Measurements from ENCODE around the gene BAK1.
"Not testable (repeated sequence)": the region's sequence is repeated elsewhere in the genome, so short reads cannot be mapped to it uniquely, and the experiment has no call there.

The BAK1 gene

GRCh38 chr6:33549896-33550295 lies 30.2 kb downstream of the BAK1 start:
- Histone ChIP-seq H3K27ac (ENCODE audit: low read depth, low read length) (no peak overlapping the region), H3K27me3 (ENCODE audit: insufficient read depth, low read length) (no peaks in the 10 kb centered on the region), H3K79me2 (ENCODE audit: control insufficient read depth, insufficient read depth, low read length, unreplicated experiment) (no peaks in the 10 kb centered on the region), H2AFZ (ENCODE audit: low read length, unreplicated experiment) (no peak overlapping the region), H3K4me3 (ENCODE audit: low read depth, low read length) (no peak overlapping the region), H3K36me3 (ENCODE audit: insufficient read depth, low read length) (no peaks in the 10 kb centered on the region), H3K4me1 (ENCODE audit: control insufficient read depth, insufficient read depth, low read length, unreplicated experiment) (no peaks in the 10 kb centered on the region)

GRCh38 chr6:33549196-33549595 lies 30.9 kb downstream of the BAK1 start:
- Histone ChIP-seq H3K79me2 (ENCODE audit: control insufficient read depth, insufficient read depth, low read length, unreplicated experiment) (no peaks in the 10 kb centered on the region), H3K4me1 (ENCODE audit: control insufficient read depth, insufficient read depth, low read length, unreplicated experiment) (no peaks in the 10 kb centered on the region), H3K4me3 (ENCODE audit: low read depth, low read length) (no peak overlapping the region), H2AFZ (ENCODE audit: low read length, unreplicated experiment) (no peak overlapping the region), H3K27ac (ENCODE audit: low read depth, low read length) (no peak overlapping the region), H3K27me3 (ENCODE audit: insufficient read depth, low read length) (no peaks in the 10 kb centered on the region), H3K36me3 (ENCODE audit: insufficient read depth, low read length) (no peaks in the 10 kb centered on the region)

GRCh38 chr6:33547499-33547898 lies 32.6 kb downstream of the BAK1 start:
- Histone ChIP-seq H3K4me3 (ENCODE audit: low read depth, low read length) (no peak overlapping the region), H2AFZ (ENCODE audit: low read length, unreplicated experiment) (no peak overlapping the region), H3K27me3 (ENCODE audit: insufficient read depth, low read length) (no peaks in the 10 kb centered on the region), H3K79me2 (ENCODE audit: control insufficient read depth, insufficient read depth, low read length, unreplicated experiment) (no peaks in the 10 kb centered on the region), H3K27ac (ENCODE audit: low read depth, low read length) (no peak overlapping the region), H3K36me3 (ENCODE audit: insufficient read depth, low read length) (no peaks in the 10 kb centered on the region), H3K4me1 (ENCODE audit: control insufficient read depth, insufficient read depth, low read length, unreplicated experiment) (no peaks in the 10 kb centered on the region)

- H2AFZ ChIP-seq (ENCODE audit: low read length, unreplicated experiment): no peak overlapping the region
- no peaks in the 10 kb centered on the region for H3K36me3 ChIP-seq (ENCODE audit: insufficient read depth, low read length)
- H3K4me1 ChIP-seq (ENCODE audit: control insufficient read depth, insufficient read depth, low read length, unreplicated experiment): no peaks in the 10 kb centered on the region
- no peaks in the 10 kb centered on the region for H3K79me2 ChIP-seq (ENCODE audit: control insufficient read depth, insufficient read depth, low read length, unreplicated experiment)
- H3K27me3 ChIP-seq (ENCODE audit: insufficient read depth, low read length): no peaks in the 10 kb centered on the region
- no peak overlapping the region for H3K4me3 ChIP-seq (ENCODE audit: low read depth, low read length)
- H3K27ac ChIP-seq (ENCODE audit: low read depth, low read length): no peak overlapping the region
These were observed 33.3 kb downstream of the BAK1 start for GRCh38 chr6:33546766-33547165.

- H3K79me2 ChIP-seq (ENCODE audit: control insufficient read depth, insufficient read depth, low read length, unreplicated experiment); H3K27ac ChIP-seq (ENCODE audit: low read depth, low read length); H3K4me3 ChIP-seq (ENCODE audit: low read depth, low read length); H3K36me3 ChIP-seq (ENCODE audit: insufficient read depth, low read length); H3K27me3 ChIP-seq (ENCODE audit: insufficient read depth, low read length); H2AFZ ChIP-seq (ENCODE audit: low read length, unreplicated experiment); H3K4me1 ChIP-seq (ENCODE audit: control insufficient read depth, insufficient read depth, low read length, unreplicated experiment): not testable (repeated sequence)
These were observed 34.8 kb downstream of the BAK1 start for GRCh38 chr6:33545292-33545691.

- H3K27me3 ChIP-seq (ENCODE audit: insufficient read depth, low read length): no peaks in the 10 kb centered on the region
- H3K36me3 ChIP-seq (ENCODE audit: insufficient read depth, low read length): no peaks in the 10 kb centered on the region
- H2AFZ ChIP-seq (ENCODE audit: low read length, unreplicated experiment): no peak overlapping the region
- H3K4me1 ChIP-seq (ENCODE audit: control insufficient read depth, insufficient read depth, low read length, unreplicated experiment): no peaks in the 10 kb centered on the region
- no peaks in the 10 kb centered on the region for H3K79me2 ChIP-seq (ENCODE audit: control insufficient read depth, insufficient read depth, low read length, unreplicated experiment)
- no peak overlapping the region for H3K4me3 ChIP-seq (ENCODE audit: low read depth, low read length)
- no peak overlapping the region for H3K27ac ChIP-seq (ENCODE audit: low read depth, low read length)
These were observed 37.0 kb downstream of the BAK1 start for GRCh38 chr6:33543116-33543515.

- no peak overlapping the region for H3K4me3 ChIP-seq (ENCODE audit: low read depth, low read length)
- H3K36me3 ChIP-seq (ENCODE audit: insufficient read depth, low read length): no peaks in the 10 kb centered on the region
- H3K79me2 ChIP-seq (ENCODE audit: control insufficient read depth, insufficient read depth, low read length, unreplicated experiment): no peaks in the 10 kb centered on the region
- no peaks in the 10 kb centered on the region for H3K4me1 ChIP-seq (ENCODE audit: control insufficient read depth, insufficient read depth, low read length, unreplicated experiment)
- H3K27ac ChIP-seq (ENCODE audit: low read depth, low read length): no peak overlapping the region
- no peak overlapping the region for H2AFZ ChIP-seq (ENCODE audit: low read length, unreplicated experiment)
- no peaks in the 10 kb centered on the region for H3K27me3 ChIP-seq (ENCODE audit: insufficient read depth, low read length)
These were observed 39.3 kb downstream of the BAK1 start for GRCh38 chr6:33540768-33541167.

GRCh38 chr6:33534702-33535101 lies 45.4 kb downstream of the BAK1 start:
- H3K4me3 ChIP-seq (ENCODE audit: low read depth, low read length): no peak overlapping the region
- no peaks in the 10 kb centered on the region for H3K36me3 ChIP-seq (ENCODE audit: insufficient read depth, low read length)
- no peak overlapping the region for H3K27ac ChIP-seq (ENCODE audit: low read depth, low read length)
- no peaks in the 10 kb centered on the region for H3K27me3 ChIP-seq (ENCODE audit: insufficient read depth, low read length)
- H2AFZ ChIP-seq (ENCODE audit: low read length, unreplicated experiment): no peak overlapping the region
- H3K79me2 ChIP-seq (ENCODE audit: control insufficient read depth, insufficient read depth, low read length, unreplicated experiment): no peaks in the 10 kb centered on the region
- H3K4me1 ChIP-seq (ENCODE audit: control insufficient read depth, insufficient read depth, low read length, unreplicated experiment): no peaks in the 10 kb centered on the region

- H3K27ac ChIP-seq (ENCODE audit: low read depth, low read length); H3K4me1 ChIP-seq (ENCODE audit: control insufficient read depth, insufficient read depth, low read length, unreplicated experiment); H3K4me3 ChIP-seq (ENCODE audit: low read depth, low read length); H3K27me3 ChIP-seq (ENCODE audit: insufficient read depth, low read length); H3K79me2 ChIP-seq (ENCODE audit: control insufficient read depth, insufficient read depth, low read length, unreplicated experiment); H3K36me3 ChIP-seq (ENCODE audit: insufficient read depth, low read length); H2AFZ ChIP-seq (ENCODE audit: low read length, unreplicated experiment): not testable (repeated sequence)
These were observed 46.8 kb downstream of the BAK1 start for GRCh38 chr6:33533163-33533869.

GRCh38 chr6:33532431-33532830 lies 47.6 kb downstream of the BAK1 start:
- H3K27me3 ChIP-seq (ENCODE audit: insufficient read depth, low read length); H3K27ac ChIP-seq (ENCODE audit: low read depth, low read length); H2AFZ ChIP-seq (ENCODE audit: low read length, unreplicated experiment); H3K4me1 ChIP-seq (ENCODE audit: control insufficient read depth, insufficient read depth, low read length, unreplicated experiment); H3K79me2 ChIP-seq (ENCODE audit: control insufficient read depth, insufficient read depth, low read length, unreplicated experiment); H3K4me3 ChIP-seq (ENCODE audit: low read depth, low read length); H3K36me3 ChIP-seq (ENCODE audit: insufficient read depth, low read length): not testable (repeated sequence)

GRCh38 chr6:33530617-33531016 lies 49.5 kb downstream of the BAK1 start:
- H3K36me3 ChIP-seq (ENCODE audit: insufficient read depth, low read length); H3K4me3 ChIP-seq (ENCODE audit: low read depth, low read length); H2AFZ ChIP-seq (ENCODE audit: low read length, unreplicated experiment); H3K27ac ChIP-seq (ENCODE audit: low read depth, low read length); H3K27me3 ChIP-seq (ENCODE audit: insufficient read depth, low read length); H3K79me2 ChIP-seq (ENCODE audit: control insufficient read depth, insufficient read depth, low read length, unreplicated experiment); H3K4me1 ChIP-seq (ENCODE audit: control insufficient read depth, insufficient read depth, low read length, unreplicated experiment): not testable (repeated sequence)
